Measurements from ENCODE around the gene SPOCK1.

SPOCK1 gene

DNA sequence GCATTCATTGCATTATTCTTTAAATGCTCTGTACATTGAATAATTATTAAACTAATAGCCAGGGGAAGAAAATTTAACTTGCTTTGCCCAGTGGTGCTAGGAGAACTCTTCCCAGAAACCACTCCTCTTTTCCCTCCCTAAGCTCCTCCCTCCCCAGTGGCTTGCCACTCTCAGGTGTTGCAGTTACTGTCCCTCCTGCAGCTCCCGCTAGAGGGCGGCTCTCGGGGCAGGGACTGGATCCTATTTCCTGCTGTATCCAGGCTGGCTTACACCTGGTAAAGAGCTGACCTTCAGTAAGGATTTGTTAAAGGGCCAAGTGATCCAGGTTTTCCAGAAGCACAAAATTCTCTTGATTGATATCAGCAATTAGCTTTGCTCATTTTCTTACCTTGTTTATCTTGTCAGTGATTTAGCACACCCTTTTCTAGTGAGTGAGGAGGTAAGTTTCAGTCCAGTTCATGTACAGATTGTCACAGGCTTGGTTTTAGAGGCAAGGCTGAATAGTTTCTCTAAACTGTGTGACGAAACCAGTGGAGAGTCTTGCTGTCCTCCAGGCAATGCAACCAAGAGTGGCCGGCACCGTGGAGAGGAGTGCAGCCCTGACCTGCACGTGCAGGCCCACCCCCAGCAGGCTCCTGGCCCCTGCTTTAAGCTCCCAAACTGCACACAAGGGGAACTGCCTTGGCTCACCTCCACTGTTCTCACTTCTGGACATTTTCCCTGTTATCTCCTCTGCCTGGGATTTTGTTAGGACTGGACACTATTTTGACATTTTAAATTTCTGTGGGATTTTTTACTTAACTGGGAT lies 423.8 kb downstream of the SPOCK1 start:
- DNase-seq (ENCODE audit: low read depth, low spot score): no peak

DNA sequence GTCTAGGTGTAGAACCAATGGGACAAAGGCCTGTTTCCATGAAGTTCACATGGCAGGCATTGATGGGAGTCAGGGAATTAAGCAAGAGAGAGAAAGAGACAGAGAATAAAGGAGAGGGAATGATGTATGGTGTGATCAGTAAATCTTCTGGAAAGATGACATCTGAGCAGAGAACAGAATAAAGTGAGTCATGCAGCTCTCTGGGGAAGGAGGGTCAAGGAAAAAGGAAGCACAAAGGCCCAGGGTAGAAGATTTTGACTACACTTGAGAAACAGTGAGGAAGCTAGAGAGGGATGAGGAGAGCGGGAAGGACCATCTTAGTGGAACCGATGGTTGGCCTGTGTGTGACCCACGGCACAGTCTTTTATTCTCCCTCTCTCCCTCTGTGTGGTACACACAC lies 425.9 kb downstream of the SPOCK1 start:
- DNase-seq (ENCODE audit: low read depth, low spot score): no peak

DNA sequence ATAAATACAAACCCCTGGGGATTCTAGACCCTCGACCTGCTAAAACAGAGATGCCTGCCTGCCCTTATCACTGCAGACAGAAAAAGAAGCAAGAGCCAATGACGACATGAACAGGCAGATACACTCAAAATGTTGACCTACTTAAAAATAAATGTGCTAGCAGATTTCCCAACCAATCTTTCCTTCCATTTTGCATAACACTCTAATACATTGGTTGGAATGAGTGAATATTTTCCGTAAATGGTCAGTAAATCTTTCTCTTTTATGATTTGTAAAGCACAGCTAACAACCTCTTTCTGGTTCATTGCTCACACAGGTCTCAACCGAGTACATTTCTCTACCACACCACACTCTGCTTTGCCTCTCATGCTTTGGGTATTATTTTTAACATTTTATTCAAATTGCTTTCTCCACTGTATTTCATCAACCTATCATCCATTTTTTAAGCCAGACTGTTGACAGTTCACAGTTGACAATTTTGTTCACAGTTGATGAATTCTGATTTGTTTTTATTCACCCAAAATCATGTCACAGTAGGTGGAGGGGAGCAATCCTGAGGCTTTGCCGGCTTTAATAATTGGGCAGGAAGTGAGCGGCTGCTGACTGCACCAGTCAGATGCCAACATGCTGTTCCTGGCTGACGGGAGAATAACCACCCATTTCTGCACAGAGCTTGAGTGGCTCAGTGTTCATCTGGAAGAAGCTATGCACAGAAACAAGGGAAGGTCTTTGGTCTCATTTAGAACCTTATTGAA lies 426.6 kb downstream of the SPOCK1 start:
- no peak for DNase-seq (ENCODE audit: low read depth, low spot score)

DNA sequence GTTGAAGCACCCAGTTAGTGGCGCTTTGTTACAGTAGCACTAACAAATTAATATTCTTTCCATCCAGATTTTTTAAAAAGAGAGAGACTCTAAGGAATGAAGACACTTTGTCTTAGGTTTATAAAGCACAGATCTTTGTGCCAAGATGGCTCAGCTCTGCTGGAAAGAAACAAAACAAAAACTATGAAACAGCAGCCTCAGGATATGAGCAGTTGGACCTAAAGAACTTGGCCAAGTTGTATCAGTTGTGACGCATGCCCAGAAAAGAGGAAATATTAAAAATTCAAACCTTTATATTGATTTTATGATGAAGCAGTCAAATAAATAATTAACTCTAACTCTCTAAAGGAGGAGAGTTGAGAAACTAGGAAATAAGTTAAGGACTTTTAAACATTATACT lies 427.2 kb downstream of the SPOCK1 start:
- no peak for DNase-seq (ENCODE audit: low read depth, low spot score)

DNA sequence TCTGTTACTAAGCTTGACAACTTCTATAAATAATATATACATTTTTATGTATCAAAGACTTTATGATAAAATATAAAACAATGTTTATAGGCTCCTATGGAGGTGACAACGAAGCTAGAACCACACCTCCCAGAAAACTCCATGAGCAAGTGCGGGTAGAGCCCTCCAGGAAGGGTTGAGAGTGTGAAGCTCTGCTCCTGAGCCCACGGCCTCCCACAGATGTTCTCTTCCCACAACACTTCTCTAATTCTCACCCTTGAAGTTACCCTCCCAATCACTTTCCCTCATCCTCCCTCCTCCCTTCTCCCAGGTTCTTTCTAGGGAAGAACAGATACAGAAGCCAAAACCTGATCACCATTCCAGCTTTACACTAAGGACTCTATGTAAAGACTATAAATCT lies 427.6 kb downstream of the SPOCK1 start:
- no peak for DNase-seq (ENCODE audit: low read depth, low spot score)

DNA sequence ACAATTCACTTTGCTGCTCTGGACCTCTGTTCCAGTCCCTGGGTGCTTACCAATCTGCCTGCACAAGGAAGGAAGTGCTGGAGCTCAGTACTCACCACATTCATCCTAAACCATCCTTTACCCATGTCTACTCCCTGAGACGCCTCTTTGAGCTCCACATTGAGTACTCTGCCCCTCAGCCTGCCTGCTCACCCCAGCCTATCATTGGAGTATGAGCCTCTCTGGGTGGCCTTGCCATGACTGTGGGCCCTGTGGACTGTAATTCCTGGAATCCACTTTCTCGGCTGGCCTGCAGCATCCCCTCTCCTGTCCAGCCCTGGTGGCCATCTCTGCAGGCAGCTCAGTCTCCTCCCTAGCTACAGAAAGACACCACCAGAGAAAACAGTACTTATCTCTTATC lies 428.6 kb downstream of the SPOCK1 start:
- no peak for DNase-seq (ENCODE audit: low read depth, low spot score)

DNA sequence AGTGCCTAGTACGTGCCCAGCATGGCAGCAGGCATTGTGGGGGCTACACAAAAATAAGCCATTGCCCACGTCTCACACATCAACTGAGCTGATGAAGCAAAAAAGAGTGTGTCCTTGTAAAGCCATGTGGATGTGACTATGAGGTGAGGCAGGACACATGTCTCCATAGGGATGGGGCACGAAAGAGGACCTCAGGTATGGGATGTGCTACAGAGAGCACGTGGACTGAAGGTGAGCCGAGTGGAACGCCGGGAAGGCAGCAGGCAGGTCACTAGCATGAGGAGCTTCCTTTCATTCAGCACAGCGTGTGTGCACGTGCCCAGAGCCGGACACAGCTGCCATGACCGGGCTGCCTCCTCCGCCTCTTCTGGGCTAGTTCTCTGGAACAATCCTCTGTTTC lies 429.8 kb downstream of the SPOCK1 start:
- no peak for DNase-seq (ENCODE audit: low read depth, low spot score)

DNA sequence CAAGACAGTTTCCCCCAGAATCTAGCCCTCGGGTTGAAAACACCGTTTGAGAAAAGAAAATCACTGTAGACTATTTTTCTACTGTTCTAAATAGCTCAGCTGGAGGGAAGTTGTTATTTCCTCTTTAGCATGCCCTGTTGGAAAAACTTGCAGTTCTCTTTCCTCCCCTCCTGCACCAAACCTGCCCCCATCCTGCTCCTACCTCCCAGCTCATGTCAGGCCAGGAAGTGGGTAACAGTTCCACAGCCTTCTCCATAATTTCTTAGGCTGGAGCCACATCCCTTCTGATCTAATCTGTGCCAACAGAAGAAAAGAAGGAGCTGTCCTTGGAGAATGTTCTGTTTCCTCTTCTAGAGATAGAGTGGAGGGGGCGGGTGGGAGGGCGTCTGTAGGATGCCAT lies 437.7 kb downstream of the SPOCK1 start:
- no peak for DNase-seq (ENCODE audit: low read depth, low spot score)

DNA sequence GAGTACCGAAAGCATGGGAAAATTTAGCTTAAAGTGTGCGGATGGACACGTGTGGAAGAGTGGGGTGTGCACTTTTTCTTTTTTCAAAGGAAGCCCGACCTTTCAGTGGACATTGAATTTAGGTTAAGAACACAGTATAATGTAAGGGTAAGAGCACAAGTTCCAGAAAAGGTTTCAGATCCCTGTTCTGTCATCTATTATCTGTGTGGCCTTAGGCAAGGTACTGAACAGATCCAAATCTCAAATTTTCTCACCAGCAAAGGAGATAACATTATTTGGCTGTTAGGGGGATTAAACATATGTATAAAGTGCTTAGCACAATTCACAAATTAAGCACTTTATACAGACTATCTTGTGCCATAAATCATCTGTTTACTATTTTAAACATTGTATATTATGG lies 441.0 kb downstream of the SPOCK1 start:
- DNase-seq (ENCODE audit: low read depth, low spot score): no peak

DNA sequence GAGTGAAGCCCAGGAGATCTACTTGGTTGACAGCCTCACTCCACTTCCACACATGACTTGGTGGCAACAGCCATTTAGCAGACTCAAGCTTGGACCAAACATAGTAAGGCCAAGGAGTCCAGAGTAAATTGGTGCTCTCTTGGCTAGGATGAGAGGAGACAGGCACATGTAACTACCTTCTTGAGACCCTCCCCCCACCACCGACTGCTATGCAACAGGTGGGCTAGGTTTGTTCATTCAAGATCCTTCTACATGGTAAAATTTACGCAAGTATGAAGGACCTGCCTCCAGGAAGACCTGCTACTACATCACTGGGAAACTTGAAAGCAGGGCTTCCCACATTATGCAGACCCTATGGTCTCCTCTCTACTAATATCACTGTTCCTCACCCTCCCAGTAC lies 442.4 kb downstream of the SPOCK1 start:
- no peak for DNase-seq (ENCODE audit: low read depth, low spot score)

DNA sequence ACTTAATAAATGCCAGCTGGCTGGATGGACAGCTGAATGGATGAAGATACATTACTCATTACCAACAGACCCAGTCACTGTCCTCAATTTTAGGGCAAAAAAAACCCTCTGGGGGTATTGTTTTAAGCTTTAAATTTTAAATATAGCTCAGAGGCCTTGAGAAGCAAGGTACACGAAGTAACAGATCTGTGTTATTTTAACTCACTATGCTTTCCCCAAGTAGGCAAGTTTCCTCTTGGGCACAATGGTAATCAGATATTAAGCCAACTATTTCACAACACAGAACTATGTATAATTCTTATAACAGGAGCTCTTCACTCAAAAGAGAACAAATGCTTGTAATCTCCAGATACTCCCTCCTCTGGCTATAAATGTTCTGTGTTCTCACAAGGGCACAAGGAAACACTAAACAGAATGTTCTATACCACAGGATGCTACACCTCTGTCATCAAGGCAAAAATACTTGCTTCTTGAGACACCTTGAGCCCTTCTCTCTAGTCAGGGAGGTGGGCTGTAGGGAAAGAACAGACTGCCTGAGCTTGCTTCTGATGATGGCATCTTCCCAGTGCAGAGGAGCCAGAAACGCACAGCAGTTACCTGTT lies 443.8 kb downstream of the SPOCK1 start:
- DNase-seq (ENCODE audit: low read depth, low spot score): no peak

DNA sequence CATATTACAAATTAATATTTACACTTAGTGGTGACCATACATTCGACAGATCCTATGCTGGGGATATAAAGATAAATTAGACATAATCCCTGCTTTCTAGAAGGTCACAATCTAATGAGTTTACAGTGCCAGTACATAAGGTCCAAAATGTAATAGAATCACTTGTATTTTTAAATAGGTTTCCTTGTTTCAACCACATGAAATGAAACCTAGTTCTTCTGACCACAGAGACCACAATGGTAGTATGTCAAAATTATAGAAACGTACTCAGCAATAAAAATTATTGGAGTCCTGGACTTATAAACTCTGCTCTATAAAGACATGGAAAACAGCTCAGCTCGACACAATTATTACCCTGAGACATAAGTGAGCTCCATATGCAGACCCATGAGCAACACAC lies 444.3 kb downstream of the SPOCK1 start:
- no peak for DNase-seq (ENCODE audit: low read depth, low spot score)

DNA sequence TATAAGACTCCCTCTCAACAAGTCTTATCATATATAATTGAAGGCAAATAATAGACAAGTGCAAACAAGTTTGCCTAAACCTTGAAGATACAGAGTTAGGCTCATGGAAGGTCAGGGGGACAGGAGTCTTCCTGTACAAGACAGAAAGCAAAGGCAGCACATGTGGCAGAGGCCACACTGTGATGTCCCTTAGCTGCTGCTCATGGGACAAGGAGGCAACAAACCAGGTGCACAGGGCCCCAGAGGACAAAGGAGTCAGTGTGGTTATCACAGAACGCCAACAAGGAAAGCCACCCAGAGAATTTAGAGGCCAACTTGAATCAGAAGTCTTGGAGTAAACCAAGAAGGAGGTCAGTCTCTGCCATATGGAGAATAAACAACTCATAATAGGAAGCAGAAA lies 444.8 kb downstream of the SPOCK1 start:
- no peak for DNase-seq (ENCODE audit: low read depth, low spot score)

DNA sequence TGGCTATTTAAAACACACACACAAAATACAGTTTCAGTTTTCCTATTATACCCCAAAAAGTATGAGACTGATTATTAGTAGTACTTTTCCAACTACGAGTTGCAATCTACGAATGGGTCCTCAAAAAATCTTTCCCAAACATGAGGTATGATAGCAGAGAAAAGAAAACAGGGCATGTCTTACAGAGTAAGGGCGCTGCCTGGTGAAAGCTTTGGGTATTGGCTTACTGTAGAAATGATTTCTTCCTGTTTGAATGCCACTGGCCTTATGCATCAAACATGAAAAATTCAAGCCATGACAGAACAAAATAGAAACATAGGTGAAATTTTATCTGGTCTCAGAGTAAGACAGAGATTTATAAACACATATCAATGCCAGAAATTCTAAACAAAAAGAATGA lies 448.0 kb downstream of the SPOCK1 start:
- DNase-seq (ENCODE audit: low read depth, low spot score): no peak

DNA sequence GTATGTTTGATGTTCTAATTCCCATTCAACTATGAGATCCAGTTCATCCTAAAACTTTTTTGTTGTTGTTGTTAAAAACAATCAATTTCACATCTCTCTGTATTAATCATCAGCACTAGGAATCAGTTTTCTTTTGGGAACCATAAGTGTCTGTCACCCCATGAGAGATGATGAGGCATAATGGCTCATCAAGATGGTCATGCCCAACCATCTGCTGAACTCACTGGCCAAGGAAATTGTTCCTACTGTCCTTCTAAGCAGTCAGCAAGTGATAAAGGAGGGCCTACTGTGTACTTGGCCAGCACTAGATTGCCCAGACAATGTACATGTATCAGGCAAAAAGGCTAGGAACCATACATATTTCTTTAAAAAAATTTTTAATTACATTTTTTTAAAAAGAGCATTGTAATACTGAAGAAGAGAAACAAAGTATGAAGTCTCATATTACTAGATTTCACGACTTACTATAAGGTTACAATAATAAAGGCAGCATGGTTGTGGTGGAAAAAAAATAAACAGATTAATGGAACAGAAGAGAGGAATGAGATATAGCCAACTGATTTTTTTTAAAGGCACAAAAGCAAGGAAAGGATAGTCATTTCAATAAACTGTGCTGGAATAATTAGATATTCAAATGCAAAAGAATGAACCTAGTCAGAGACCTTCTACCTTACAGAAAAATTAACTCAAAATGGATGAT lies 458.3 kb downstream of the SPOCK1 start:
- no peak for DNase-seq (ENCODE audit: low read depth, low spot score)

DNA sequence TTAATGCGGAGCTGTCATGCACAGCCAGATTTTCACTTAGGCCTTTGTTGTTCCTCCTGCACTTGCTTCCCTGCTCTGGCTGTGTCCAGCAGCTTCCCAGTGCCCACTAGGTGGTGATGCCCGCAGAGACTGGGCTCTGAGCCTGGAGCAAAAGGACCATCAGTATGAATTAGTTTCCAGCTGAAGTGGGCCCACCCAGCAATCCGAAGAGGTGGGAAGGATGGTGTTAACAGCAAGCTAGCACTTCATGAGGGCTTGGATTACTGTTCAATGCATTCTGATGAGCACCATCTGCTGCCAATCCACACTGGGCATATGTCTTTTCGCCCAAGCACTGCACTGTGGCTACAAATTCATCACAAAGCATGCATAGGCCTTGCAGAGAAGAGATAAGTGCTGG lies 459.1 kb downstream of the SPOCK1 start:
- no peak for DNase-seq (ENCODE audit: low read depth, low spot score)

DNA sequence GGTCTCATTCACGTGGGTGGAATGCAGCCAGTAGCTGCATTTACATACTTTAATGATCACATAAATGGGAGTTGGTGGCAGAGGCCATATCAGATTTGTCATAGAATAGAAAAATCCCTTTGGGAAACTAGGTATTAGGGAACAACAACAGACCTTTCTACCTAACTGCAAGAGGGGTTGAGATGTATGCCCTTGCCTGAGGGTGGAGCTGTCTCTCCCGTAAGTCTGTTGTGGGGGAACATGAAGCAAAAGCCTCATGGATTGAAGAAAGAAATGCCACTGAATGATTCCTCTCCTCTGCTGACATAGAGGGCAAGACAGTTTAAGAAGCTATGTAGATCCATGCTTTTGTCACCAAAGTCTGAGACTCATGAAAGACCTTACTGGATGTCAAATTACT lies 461.3 kb downstream of the SPOCK1 start:
- DNase-seq (ENCODE audit: low read depth, low spot score): no peak

DNA sequence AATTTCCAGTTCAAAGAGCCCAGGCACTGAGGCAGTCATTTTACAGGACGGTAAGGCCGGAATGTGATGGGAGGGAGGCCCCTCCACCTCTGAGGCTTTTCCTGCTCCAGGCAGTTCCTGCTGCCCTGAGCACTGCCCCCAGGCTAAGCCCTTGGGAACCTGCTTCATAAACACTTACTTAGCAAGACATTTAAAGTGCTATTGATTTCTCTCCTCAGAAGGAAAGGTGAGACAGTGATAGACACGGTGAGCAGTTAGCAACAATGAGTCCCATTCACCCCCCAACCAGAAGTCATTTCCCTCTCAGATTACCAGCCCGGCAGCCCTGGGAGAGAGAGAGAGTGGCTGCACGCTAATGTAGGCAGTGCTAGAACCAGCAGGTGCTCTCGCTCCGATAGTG lies 462.5 kb downstream of the SPOCK1 start:
- DNase-seq (ENCODE audit: low read depth, low spot score): no peak

DNA sequence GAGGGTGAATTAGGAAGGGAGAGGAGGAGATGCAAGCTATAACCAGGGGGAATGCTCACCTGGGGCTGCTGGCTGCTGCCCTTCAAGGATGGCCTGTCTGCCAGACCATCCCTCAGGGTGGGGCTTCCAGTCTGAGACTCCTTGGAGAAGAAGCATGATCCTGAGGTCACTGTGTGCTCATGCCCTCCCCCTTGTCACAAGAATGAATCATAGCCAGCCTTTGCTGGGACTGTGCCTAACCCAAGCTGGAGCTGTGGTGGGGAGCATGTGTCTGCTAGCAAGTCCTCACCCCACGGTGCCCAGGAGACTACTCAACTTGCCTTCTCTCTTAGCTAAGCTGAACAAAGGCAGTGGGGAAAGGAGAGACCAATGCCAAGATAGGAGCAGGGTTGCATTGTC lies 463.6 kb downstream of the SPOCK1 start:
- DNase-seq (ENCODE audit: low read depth, low spot score): no peak

DNA sequence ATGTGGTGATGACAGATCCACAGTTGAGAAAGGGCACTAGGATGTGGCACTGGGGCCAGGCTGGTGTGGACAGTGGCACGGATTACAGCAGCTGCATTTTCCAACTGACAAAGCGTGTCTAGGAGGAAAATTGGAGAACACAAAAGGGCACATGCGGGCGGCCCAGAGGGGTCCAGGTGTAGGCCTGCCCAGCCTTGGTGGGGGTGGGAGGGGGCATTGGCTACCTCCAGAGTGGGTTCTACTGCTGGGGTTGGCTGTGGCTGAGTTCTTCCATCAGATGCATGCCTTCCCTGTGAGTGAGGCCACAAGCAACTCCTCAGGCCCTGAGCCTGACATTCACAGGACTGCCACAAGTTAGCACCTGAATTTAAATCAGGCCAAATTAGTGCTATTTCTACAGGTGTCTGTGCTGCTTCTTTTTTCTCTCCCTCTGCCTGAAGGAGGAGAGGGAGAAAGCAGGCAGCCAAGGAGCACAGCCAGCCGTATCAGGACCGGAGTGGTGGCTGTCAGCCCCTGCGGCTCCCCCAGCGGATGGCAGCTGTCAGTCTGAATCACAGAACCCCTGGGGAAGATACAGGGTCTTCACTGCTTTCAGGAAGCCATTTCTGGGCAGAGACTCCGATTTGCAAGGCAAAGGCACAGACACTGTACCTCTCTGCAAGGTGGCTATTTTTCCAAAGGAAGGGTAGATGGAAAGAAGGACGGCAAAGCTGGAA lies 464.2 kb downstream of the SPOCK1 start:
- no peak for DNase-seq (ENCODE audit: low read depth, low spot score)

DNA sequence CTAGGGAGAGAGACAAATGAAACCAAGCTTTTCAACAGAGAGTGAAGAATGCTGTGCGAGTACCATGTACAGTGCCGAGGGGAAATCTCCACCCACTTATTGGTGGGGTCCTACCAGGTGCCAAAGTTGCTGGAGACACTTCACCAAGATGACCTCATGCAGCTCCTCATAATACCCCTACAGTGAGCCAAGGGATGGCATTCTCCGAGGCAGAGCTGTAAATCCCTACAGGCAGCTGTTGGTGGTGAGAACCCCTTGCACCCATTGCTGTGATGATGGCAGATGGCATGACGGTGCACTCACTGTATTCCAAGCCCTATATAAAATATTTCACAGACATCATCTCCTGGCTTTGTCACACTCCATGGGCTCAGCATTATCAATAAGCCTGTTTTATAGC lies 464.9 kb downstream of the SPOCK1 start:
- no peak for DNase-seq (ENCODE audit: low read depth, low spot score)

DNA sequence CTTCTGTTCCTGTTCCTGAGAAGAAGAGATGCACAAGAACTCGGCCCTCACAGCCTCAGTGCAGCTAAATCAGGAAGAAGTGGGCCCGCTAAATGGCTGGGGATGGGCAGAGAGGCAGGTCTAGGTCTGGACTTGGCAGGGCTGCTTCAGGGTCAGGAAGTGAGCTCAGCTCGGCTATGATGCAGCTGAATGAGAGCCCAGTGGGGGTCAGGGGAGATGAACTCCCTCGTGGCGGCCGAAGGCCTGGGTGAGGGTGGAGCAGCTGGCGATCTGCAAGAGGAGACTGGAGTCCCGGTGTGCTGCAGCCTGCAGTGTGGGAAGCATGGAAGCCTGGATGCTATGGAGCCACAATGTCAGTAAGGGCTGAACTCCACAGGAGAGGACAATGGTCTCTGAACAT lies 466.2 kb downstream of the SPOCK1 start:
- no peak for DNase-seq (ENCODE audit: low read depth, low spot score)

Data from activated naive CD8-positive, alpha-beta T cell treated with anti-CD3 and anti-CD28 coated beads, Interleukin-2, amount 50 U/mL, for 16 hours (primary cell).